Right lobe of liver (tissue), 6 donors: ENCODE data around the gene RGPD5. TPM values are rescaled to one million over a fixed set of nuclear protein-coding genes. Genes with fewer than 3 reads are reported as not detected.
"Not testable (repeated sequence)": the region's sequence is repeated elsewhere in the genome, so short reads cannot be mapped to it uniquely, and the experiment has no call there.

Experiments
- ATAC-seq, 4 donors: fragments of 200-7000 bp; cut with Tn5 transposase; one replicate each; pipeline ENCODE4 v1.9.1; 2020; ENCODE audit warnings: mild to moderate bottlenecking in 4 of 4, moderate library complexity in 4 of 4
- DNase-seq, 3 donors: peaks; one replicate each; pipeline ENCODE4 v3.0.0-alpha.2; 2020
- H3K27ac ChIP-seq, 3 donors: fragments of 200-600 bp; one replicate each; pipeline ENCODE4 v1.8.0; 2022
- H3K27me3 ChIP-seq, 2 donors: fragments of 200-600 bp; one replicate each; pipeline ENCODE4 v1.8.0; 2022
- H3K36me3 ChIP-seq, 4 donors: fragments of 200-600 bp; sonication (generic) in 1 of 4; one replicate each; pipeline versions ENCODE4 v1.5.1 to v1.8.0; 2017 to 2022; ENCODE audit warnings: control low read depth in 1 of 4
- H3K4me1 ChIP-seq, 4 donors: fragments of 200-600 bp; sonication (generic) in 1 of 4; one replicate each; pipeline versions ENCODE4 v1.5.1 to v1.8.0; 2017 to 2022; ENCODE audit warnings: control low read depth in 1 of 4
- H3K4me3 ChIP-seq, 3 donors: fragments of 200-600 bp; one replicate each; pipeline ENCODE4 v1.8.0; 2022
- H3K9me3 ChIP-seq, 4 donors: fragments of 200-600 bp; sonication (generic) in 1 of 4; one replicate each; pipeline versions ENCODE4 v1.5.1 to v1.8.0; 2017 to 2022; ENCODE audit warnings: control low read depth in 1 of 4
- WGBS: methylation state at CpG from one replicate; pipeline ENCODE4 v1.1.6; 2018; ENCODE audit warnings: low coverage, low lambda C conversion rate; ENCODE audit not compliant: insufficient coverage; ENCODE audit errors: missing lambda C conversion rate; 5-methylcytosine and 5-hydroxymethylcytosine counted together
- intact Hi-C, 2 donors: fragments of 100-400 bp; cut with DNase I; formaldehyde crosslinking; loops; one replicate each; pipeline versions ENCODE4 v1.11.2 to v1.14.1; 2022
- total RNA-seq, 6 experiments: library from RNA; depleted of rRNA in 2 of 6; stranded (reverse); fragments of >200 nt in 2 of 6; fragmentation: NEBNext Ultra II Directional in 3 of 6; extraction: Animal tissue kit (Norgen Biotek cat#: 25700) in 3 of 6; gene quantifications; one replicate each; pipeline versions ENCODE4 v1.1.0 to v1.2.4, GENCODE V29; 2016 to 2023
- donor health status: DM: no; HTN: yes; CAD: no.
- donor health status: DM: no; HTN: no; CAD: no.
- donor health status: DM: no; HTN: no; CAD: no.
- donor health status: DM: no; HTN: yes; CAD: no.
- donor health status: DM: no; HTN: yes; CAD: no.

RGPD5 gene
- total RNA-seq, 6 experiments from 2014 or later = 7.1 to 25.9 (median 18.4) TPM

GRCh38 chr2:109781147-109781816 is 12.8 kb upstream of the RGPD5 start:
- H3K36me3 ChIP-seq, DNase-seq, H3K27ac ChIP-seq, H3K27me3 ChIP-seq, H3K4me3 ChIP-seq, H3K4me1 ChIP-seq, intact Hi-C loops, H3K9me3 ChIP-seq: not testable (repeated sequence)
- ATAC-seq = peak in 1 of 4 donors; percentile 24
- WGBS = no CpG with 5 or more reads among the region's 15 CpGs

- H3K27me3 ChIP-seq, H3K4me3 ChIP-seq, H3K4me1 ChIP-seq, H3K27ac ChIP-seq, DNase-seq, H3K36me3 ChIP-seq, H3K9me3 ChIP-seq, intact Hi-C loops: not testable (repeated sequence)
- WGBS = no CpG with 5 or more reads among the region's 2 CpGs
- ATAC-seq = peak; percentile 84 to 93 (median 91)
These were observed 11.6 kb upstream of the RGPD5 start for GRCh38 chr2:109782446-109782993.

- H3K36me3 ChIP-seq, H3K4me1 ChIP-seq, intact Hi-C loops, H3K4me3 ChIP-seq, H3K9me3 ChIP-seq, DNase-seq, H3K27ac ChIP-seq, H3K27me3 ChIP-seq, ATAC-seq: not testable (repeated sequence)
- no CpG with 5 or more reads among the region's 12 CpGs for WGBS
These were observed 2.4 kb upstream of the RGPD5 start for GRCh38 chr2:109791530-109792279.

GRCh38 chr2:109792659-109793058 is 1.4 kb upstream of the RGPD5 start:
- H3K4me3 ChIP-seq, DNase-seq, H3K27me3 ChIP-seq, H3K9me3 ChIP-seq, H3K27ac ChIP-seq, H3K4me1 ChIP-seq, intact Hi-C loops, H3K36me3 ChIP-seq: not testable (repeated sequence)
- peak; percentile 68 to 80 (median 72) for ATAC-seq
- WGBS = no CpG with 5 or more reads among the region's 1 CpG

GRCh38 chr2:109871129-109871751 is 77.1 kb downstream of the RGPD5 start:
- peak; percentile 95 to 96 (median 96) for ATAC-seq
- DNase-seq, H3K27me3 ChIP-seq, H3K4me1 ChIP-seq, H3K36me3 ChIP-seq, intact Hi-C loops, H3K27ac ChIP-seq, H3K4me3 ChIP-seq, H3K9me3 ChIP-seq: not testable (repeated sequence)
- WGBS = no CpG with 5 or more reads among the region's 8 CpGs

GRCh38 chr2:109876625-109877024 is 82.5 kb downstream of the RGPD5 start:
- no CpG with 5 or more reads among the region's 3 CpGs for WGBS
- ATAC-seq, intact Hi-C loops: not testable (repeated sequence)

GRCh38 chr2:109882112-109882511 is 88.0 kb downstream of the RGPD5 start:
- whole genome bisulfite sequencing = no CpG with 5 or more reads among the region's 1 CpG

More at GRCh38 chr2:109876625-109877024, 82.5 kb downstream of the RGPD5 start:
- not testable (repeated sequence) for H3K36me3 ChIP-seq, H3K4me1 ChIP-seq, H3K9me3 ChIP-seq, H3K27ac ChIP-seq, DNase-seq, H3K27me3 ChIP-seq, H3K4me3 ChIP-seq

GRCh38 chr2:109888414-109888813 is 94.3 kb downstream of the RGPD5 start:
- H3K36me3 ChIP-seq, H3K9me3 ChIP-seq, H3K27ac ChIP-seq, H3K4me3 ChIP-seq, ATAC-seq, H3K27me3 ChIP-seq, DNase-seq, H3K4me1 ChIP-seq, intact Hi-C loops: not testable (repeated sequence)
- WGBS = no CpG with 5 or more reads among the region's 4 CpGs

More at GRCh38 chr2:109882112-109882511, 88.0 kb downstream of the RGPD5 start:
- H3K4me3 ChIP-seq, H3K27ac ChIP-seq, H3K27me3 ChIP-seq, H3K36me3 ChIP-seq, DNase-seq, H3K4me1 ChIP-seq, H3K9me3 ChIP-seq, intact Hi-C loops, ATAC-seq: not testable (repeated sequence)

GRCh38 chr2:109889909-109890308 is 95.8 kb downstream of the RGPD5 start:
- H3K27ac ChIP-seq, H3K36me3 ChIP-seq, H3K9me3 ChIP-seq, H3K27me3 ChIP-seq, H3K4me1 ChIP-seq, intact Hi-C loops, H3K4me3 ChIP-seq, DNase-seq: not testable (repeated sequence)
- ATAC-seq = peak; percentile 68 to 80 (median 72)
- no CpG with 5 or more reads among the region's 4 CpGs for WGBS

- no CpG with 5 or more reads among the region's 4 CpGs for WGBS
- H3K27ac ChIP-seq, intact Hi-C loops, H3K4me3 ChIP-seq, H3K4me1 ChIP-seq, ATAC-seq, H3K9me3 ChIP-seq, H3K36me3 ChIP-seq, H3K27me3 ChIP-seq, DNase-seq: not testable (repeated sequence)
These were observed 96.9 kb downstream of the RGPD5 start for GRCh38 chr2:109891024-109891423.

- no CpG with 5 or more reads among the region's 7 CpGs for WGBS
- ATAC-seq = peak; percentile 70 to 88 (median 84)
- H3K4me1 ChIP-seq = not testable (repeated sequence)
These were observed 99.6 kb downstream of the RGPD5 start for GRCh38 chr2:109893736-109894135.

More at GRCh38 chr2:109893736-109894135, 99.6 kb downstream of the RGPD5 start:
- intact Hi-C loops, H3K27ac ChIP-seq, H3K27me3 ChIP-seq, DNase-seq, H3K4me3 ChIP-seq, H3K9me3 ChIP-seq, H3K36me3 ChIP-seq: not testable (repeated sequence)
